ENCODE results near the gene COL1A1. TPM values are rescaled to one million over a fixed set of nuclear protein-coding genes. Genes with fewer than 3 reads are reported as not detected.

Gene COL1A1
- total RNA-seq, 3 donors from 2014 or later, result 23.4 to 67.2 (median 44.5) TPM

- H3K4me1 ChIP-seq, result peaks cover 10 to 17% of the 10 kb centered on the region in 2 donors
- H3K4me3 ChIP-seq, result no peak overlapping the region
- no peaks in the 10 kb centered on the region for H3K27me3 ChIP-seq
- no peaks in the 10 kb centered on the region for H3K9me3 ChIP-seq
- TF ChIP-seq POLR2AphosphoS5 (IDR thresholded peaks at IDR 0.05) (no peak), CTCF (IDR thresholded peaks at IDR 0.05) (no peak), POLR2A (IDR thresholded peaks at IDR 0.05) (no peak)
- peak overlapping the region in 1 of 2 donors; percentile 32 for H3K27ac ChIP-seq
- intact Hi-C loops (cut with DNase I; ENCODE audit: low total_unique reads), result no loop called here
- DNase-seq (ENCODE audit: low spot score in 2 of 2), result no peak
- no peaks in the 10 kb centered on the region for H3K36me3 ChIP-seq
Measured at GRCh38 chr17:50143461-50144176, 57.8 kb downstream of the COL1A1 start.

- no peak for DNase-seq (ENCODE audit: low spot score in 2 of 2)
- Histone ChIP-seq H3K36me3 (no peaks in the 10 kb centered on the region), H3K4me1 (peaks cover 1 to 4% of the 10 kb centered on the region in 2 donors), H3K27ac (no peak overlapping the region), H3K4me3 (no peak overlapping the region), H3K9me3 (no peaks in the 10 kb centered on the region), H3K27me3 (no peaks in the 10 kb centered on the region)
- intact Hi-C loops (cut with DNase I; ENCODE audit: low total_unique reads), result no loop called here
- TF ChIP-seq POLR2AphosphoS5 (IDR thresholded peaks at IDR 0.05), result no peak
- no peak for TF ChIP-seq POLR2A (IDR thresholded peaks at IDR 0.05)
- TF ChIP-seq CTCF (IDR thresholded peaks at IDR 0.05), result no peak
Measured at GRCh38 chr17:50141745-50142110, 59.7 kb downstream of the COL1A1 start.

- H3K4me3 ChIP-seq, result no peak overlapping the region
Measured at GRCh38 chr17:50141026-50141744, 60.2 kb downstream of the COL1A1 start.

GRCh38 chr17:50139950-50140885 lies 61.2 kb downstream of the COL1A1 start:
- Histone ChIP-seq H3K27ac (peak overlapping the region in 1 of 2 donors; percentile 48), H3K36me3 (no peaks in the 10 kb centered on the region), H3K9me3 (no peaks in the 10 kb centered on the region), H3K27me3 (no peaks in the 10 kb centered on the region), H3K4me1 (no peaks in the 10 kb centered on the region), H3K4me3 (no peak overlapping the region)
- DNase-seq (ENCODE audit: low spot score in 2 of 2), result peak in 1 of 2 donors; percentile 77
- intact Hi-C loops (cut with DNase I; ENCODE audit: low total_unique reads), result no loop called here
- TF ChIP-seq POLR2A (IDR thresholded peaks at IDR 0.05) (no peak), POLR2AphosphoS5 (IDR thresholded peaks at IDR 0.05) (peak in 1 of 3 donors; percentile 12), CTCF (IDR thresholded peaks at IDR 0.05) (peak; percentile 93 to 96 (median 95))

More at GRCh38 chr17:50141026-50141744, 60.2 kb downstream of the COL1A1 start:
- TF ChIP-seq POLR2A (IDR thresholded peaks at IDR 0.05) (no peak), POLR2AphosphoS5 (IDR thresholded peaks at IDR 0.05) (no peak), CTCF (IDR thresholded peaks at IDR 0.05) (no peak)
- intact Hi-C loops (cut with DNase I; ENCODE audit: low total_unique reads), result no loop called here
- Histone ChIP-seq H3K27me3 (no peaks in the 10 kb centered on the region), H3K36me3 (no peaks in the 10 kb centered on the region), H3K9me3 (no peaks in the 10 kb centered on the region), H3K4me1 (no peaks in the 10 kb centered on the region), H3K27ac (peak overlapping the region in 1 of 2 donors; percentile 48)
- DNase-seq (ENCODE audit: low spot score in 2 of 2), result no peak
